Inflammatory macrophage (primary cell): ENCODE results near the gene BAIAP2.

ENCODE experiments used
- DNase-seq, 2 donors: peaks; one replicate each; pipeline ENCODE4 v3.0.0-alpha.2; 2020 to 2022

Gene BAIAP2

GRCh38 chr17:81127526-81128177 lies 92.7 kb downstream of the BAIAP2 start:
- DNase-seq: no peak

- DNase-seq: no peak
Measured at GRCh38 chr17:81128338-81128737, 93.4 kb downstream of the BAIAP2 start.

DNA sequence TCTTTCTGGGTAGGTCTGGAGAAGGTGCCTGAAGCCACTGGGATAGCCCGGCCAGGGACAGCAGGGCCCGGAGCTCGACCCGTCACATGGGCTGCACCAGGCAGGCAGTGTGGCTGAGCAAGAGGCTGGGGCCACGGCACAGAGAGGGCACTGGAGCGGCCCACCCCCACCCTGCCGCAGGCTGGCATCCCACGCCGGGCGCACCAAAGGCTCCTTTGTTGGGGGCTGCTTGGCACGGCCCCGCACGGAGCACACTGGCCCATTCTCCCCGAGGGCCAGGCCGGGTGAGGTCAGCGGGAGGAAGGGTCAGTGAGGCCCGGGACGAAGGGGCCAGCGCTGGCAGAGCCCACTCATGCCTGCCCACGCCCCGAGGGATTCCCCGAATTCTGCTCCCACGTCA lies 93.8 kb downstream of the BAIAP2 start:
- DNase-seq: no peak

GRCh38 chr17:81129289-81129688 lies 94.3 kb downstream of the BAIAP2 start:
- DNase-seq: peak; percentile 3 to 30

DNA sequence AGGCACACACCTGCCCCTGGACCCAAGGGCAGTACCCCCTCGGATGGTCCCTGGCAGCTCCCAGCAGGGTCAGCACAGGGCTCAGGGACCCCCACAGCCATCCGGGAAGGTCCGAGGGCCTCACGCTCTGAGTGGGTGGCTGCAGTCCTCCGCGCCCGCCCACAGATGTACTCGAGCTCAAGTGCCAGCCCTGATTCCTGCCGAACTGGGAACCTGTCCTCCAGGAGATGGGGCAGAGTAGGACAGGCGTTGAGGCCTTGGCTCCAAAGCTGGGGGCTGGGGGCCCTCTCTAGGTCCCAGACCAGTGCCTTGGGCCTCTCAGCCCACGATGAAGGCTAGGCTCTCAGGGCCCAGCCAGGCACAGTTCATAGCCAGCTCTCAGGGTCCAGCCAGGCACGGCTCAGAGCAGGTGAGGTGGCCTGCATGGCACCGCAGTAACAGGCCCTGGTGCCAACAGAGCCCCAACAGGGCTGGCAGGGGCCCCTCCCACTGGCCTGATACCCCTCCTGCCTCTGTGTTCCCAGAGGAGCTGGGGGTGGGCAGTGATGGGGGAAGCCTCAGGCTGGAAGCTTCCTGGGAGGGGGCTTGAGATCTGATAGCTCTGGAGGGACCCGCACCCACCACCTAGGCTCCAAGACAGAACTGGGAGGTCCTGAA lies 94.9 kb downstream of the BAIAP2 start:
- DNase-seq: no peak

GRCh38 chr17:81130385-81131361 lies 95.7 kb downstream of the BAIAP2 start:
- DNase-seq: no peak

- DNase-seq: no peak
Measured at GRCh38 chr17:81131486-81132196, 96.7 kb downstream of the BAIAP2 start.

GRCh38 chr17:81132197-81132540 lies 97.2 kb downstream of the BAIAP2 start:
- no peak for DNase-seq

GRCh38 chr17:81132770-81133723 lies 98.1 kb downstream of the BAIAP2 start:
- peak; percentile 37 to 62 for DNase-seq

DNA sequence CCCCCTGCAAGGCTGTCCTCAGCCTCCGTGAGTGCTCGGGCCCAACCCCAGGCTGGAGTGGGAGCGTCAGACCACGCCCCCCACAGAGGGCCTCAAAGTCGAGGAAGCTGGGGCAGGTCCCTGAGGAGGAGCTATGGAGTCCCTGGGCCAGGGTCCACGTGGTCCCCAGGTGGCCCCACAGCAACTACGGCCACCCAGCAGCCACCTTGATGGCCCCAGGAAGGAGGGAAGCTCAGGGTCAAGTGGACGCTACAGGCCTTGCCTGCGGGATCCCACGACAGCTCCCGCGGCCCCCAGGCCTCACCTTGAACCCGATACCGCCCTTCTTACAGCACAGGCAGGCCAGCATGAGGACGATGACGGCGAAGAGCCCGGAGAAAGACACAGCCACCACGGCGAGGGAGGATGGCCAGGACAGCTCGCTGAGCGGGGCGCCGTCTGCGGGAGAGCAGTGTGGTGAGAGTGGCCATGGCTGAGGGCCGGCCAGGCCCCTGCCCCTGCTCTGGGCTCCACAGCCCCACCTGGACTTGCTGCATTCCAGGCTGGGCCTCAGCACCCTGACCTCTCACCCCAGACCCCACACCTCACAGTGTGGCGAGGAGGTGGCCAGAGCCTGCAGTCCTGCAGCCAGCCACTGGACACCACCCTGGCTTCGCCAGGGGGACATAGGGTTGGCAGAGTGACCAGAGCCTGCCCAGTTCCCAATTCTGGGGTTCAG lies 99.3 kb downstream of the BAIAP2 start:
- DNase-seq: no peak

GRCh38 chr17:81135505-81136278 lies 100.7 kb downstream of the BAIAP2 start:
- no peak for DNase-seq

DNA sequence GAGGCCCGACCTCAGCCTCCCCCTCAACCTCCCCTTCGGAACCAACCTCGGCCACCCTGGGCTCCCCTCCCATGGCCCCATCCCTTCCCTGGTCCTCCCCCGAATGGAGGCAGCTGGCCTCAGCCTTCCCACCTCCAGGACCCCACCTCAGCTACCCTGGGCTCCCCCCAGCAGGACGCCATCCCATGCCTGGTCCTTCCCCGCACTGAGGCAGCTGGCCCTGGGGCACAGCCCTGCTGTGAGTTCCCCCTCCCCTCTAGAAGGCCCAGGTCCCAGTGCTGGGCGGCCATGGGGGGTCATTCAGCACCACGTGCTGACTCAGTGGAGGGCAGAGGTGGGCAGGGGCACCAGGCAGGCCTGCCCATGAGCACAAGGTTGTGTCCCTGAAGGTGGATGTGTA lies 101.4 kb downstream of the BAIAP2 start:
- DNase-seq: no peak

- DNase-seq: peak; percentile 25 to 37
Measured at GRCh38 chr17:81137248-81137647, 102.3 kb downstream of the BAIAP2 start.

DNA sequence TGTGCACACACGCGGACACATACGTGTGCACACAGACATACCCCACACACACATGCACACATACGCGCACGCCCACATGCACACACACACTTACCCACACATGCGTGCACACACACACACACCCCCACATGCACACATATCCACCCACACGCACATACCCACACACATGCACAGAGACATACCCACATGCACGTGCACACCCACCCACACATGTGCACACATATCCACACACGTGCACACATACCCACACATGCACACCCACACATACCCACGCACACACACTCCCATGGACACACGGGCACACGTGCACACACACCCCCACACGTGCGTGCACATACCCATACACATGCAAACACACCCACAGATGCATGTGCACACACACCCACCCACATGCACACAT lies 103.1 kb downstream of the BAIAP2 start:
- no peak for DNase-seq

GRCh38 chr17:81138500-81138899 lies 103.5 kb downstream of the BAIAP2 start:
- no peak for DNase-seq

DNA sequence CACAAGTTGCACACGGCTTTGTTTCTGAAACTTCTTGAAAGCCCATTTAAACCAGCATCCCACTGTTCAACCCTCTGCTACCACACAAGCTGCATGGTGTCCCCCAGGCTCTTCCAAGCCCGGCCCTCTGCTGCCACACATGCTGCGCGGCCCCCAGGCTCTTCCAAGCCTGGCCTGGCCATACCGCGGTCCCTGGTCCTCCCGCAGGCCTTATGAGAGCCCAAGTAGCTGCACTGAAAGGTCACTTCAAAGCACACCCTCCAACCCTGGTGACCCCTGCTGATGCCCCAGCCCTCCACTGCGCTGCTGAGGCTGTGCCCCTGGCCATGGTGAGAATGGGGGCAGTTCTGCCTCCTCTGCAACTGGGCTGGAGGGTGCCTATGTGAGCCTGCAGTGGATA lies 104.5 kb downstream of the BAIAP2 start:
- DNase-seq: no peak

GRCh38 chr17:81140018-81140417 lies 105.1 kb downstream of the BAIAP2 start:
- no peak for DNase-seq

DNA sequence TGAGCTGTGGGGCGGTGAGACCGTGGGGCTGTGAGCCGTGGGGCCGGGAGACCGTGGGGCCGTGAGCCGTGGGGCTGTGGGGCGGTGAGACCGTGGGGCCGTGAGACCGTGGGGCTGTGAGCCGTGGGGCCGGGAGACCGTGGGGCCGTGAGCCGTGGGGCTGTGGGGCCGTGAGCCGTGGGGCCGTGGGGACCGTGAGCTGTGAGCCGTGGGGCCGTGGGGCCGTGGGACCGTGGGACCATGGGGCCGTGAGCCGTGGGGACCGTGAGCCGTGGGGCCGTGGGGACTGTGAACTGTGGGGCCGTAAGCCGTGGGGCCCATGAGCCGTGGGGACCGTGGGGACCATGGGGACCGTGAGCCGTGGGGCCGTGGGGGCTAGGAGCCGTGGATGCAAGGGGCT lies 105.7 kb downstream of the BAIAP2 start:
- DNase-seq: no peak

- peak; percentile 87 for DNase-seq
Measured at GRCh38 chr17:81142301-81143199, 107.6 kb downstream of the BAIAP2 start.
